ENCODE results near the gene PPP2R2B. TPM values are rescaled to one million over a fixed set of nuclear protein-coding genes. Genes with fewer than 3 reads are reported as not detected.

Gene PPP2R2B
- total RNA-seq, 6 experiments from 2014 or later, result 0.15 to 0.77 (median 0.27) TPM

- Histone ChIP-seq H3K27ac (no peak overlapping the region), H3K4me1 (no peaks in the 10 kb centered on the region), H3K36me3 (no peaks in the 10 kb centered on the region), H3K9me3 (no peaks in the 10 kb centered on the region), H3K27me3 (no peaks in the 10 kb centered on the region), H3K4me3 (no peak overlapping the region)
- no peak for DNase-seq
- WGBS (ENCODE audit: insufficient coverage, low coverage, low lambda C conversion rate, missing lambda C conversion rate), result 72% methylated on average over 10 of the region's 10 CpGs
- intact Hi-C loops (cut with DNase I), result no loop called here
- no peak for ATAC-seq
- no peak for TF ChIP-seq CTCF (IDR thresholded peaks at IDR 0.05)
- TF ChIP-seq POLR2A (IDR thresholded peaks at IDR 0.05), result no peak
These were observed 65.0 kb downstream of the PPP2R2B start for GRCh38 chr5:146813346-146814157.

GRCh38 chr5:146805081-146805480 is 73.5 kb downstream of the PPP2R2B start:
- DNase-seq, result no peak
- 50% methylated on average over 1 of the region's 1 CpG for WGBS (ENCODE audit: insufficient coverage, low coverage, low lambda C conversion rate, missing lambda C conversion rate)
- TF ChIP-seq CTCF (IDR thresholded peaks at IDR 0.05) (no peak), POLR2A (IDR thresholded peaks at IDR 0.05) (no peak)

GRCh38 chr5:146802945-146803522 is 75.5 kb downstream of the PPP2R2B start:
- DNase-seq (no peak), ATAC-seq (no peak)
- Histone ChIP-seq H3K27me3 (no peaks in the 10 kb centered on the region), H3K36me3 (no peaks in the 10 kb centered on the region), H3K4me3 (no peak overlapping the region), H3K27ac (no peak overlapping the region), H3K9me3 (no peaks in the 10 kb centered on the region), H3K4me1 (no peaks in the 10 kb centered on the region)
- intact Hi-C loops (cut with DNase I), result no loop called here
- TF ChIP-seq CTCF (IDR thresholded peaks at IDR 0.05) (no peak), POLR2A (IDR thresholded peaks at IDR 0.05) (no peak)
- WGBS (ENCODE audit: insufficient coverage, low coverage, low lambda C conversion rate, missing lambda C conversion rate), result 79% methylated on average over 3 of the region's 3 CpGs

More at GRCh38 chr5:146805081-146805480, 73.5 kb downstream of the PPP2R2B start:
- Histone ChIP-seq H3K27me3 (no peaks in the 10 kb centered on the region), H3K4me3 (no peak overlapping the region), H3K27ac (no peak overlapping the region), H3K9me3 (no peaks in the 10 kb centered on the region), H3K36me3 (no peaks in the 10 kb centered on the region), H3K4me1 (no peaks in the 10 kb centered on the region)
- intact Hi-C loops (cut with DNase I), result no loop called here
- no peak for ATAC-seq

- TF ChIP-seq CTCF (IDR thresholded peaks at IDR 0.05) (no peak), POLR2A (IDR thresholded peaks at IDR 0.05) (no peak)
- ATAC-seq (no peak), DNase-seq (no peak)
- no peaks in the 10 kb centered on the region for H3K27me3 ChIP-seq
- H3K27ac ChIP-seq, result no peak overlapping the region
- intact Hi-C loops (cut with DNase I), result no loop called here
- no peaks in the 10 kb centered on the region for H3K36me3 ChIP-seq
- H3K4me3 ChIP-seq, result no peak overlapping the region
- H3K9me3 ChIP-seq, result no peaks in the 10 kb centered on the region
- 57% methylated on average over 3 of the region's 5 CpGs for WGBS (ENCODE audit: insufficient coverage, low coverage, low lambda C conversion rate, missing lambda C conversion rate)
- no peaks in the 10 kb centered on the region for H3K4me1 ChIP-seq
These were observed 78.9 kb downstream of the PPP2R2B start for GRCh38 chr5:146799671-146800070.
